Activated CD8-positive, alpha-beta memory T cell treated with anti-CD3 and anti-CD28 coated beads, Interleukin-2, amount 50 U/mL, for 4 hours (primary cell): ENCODE measurements around the gene MRPS7.
"Not testable (repeated sequence)": the region's sequence is repeated elsewhere in the genome, so short reads cannot be mapped to it uniquely, and the experiment has no call there.

ENCODE experiments used
- DNase-seq: peaks from one replicate; pipeline ENCODE4 v3.0.0-alpha.2; 2020

Gene MRPS7

GRCh38 chr17:75271955-75272847 is 10.5 kb downstream of the MRPS7 start:
- no peak for DNase-seq

- no peak for DNase-seq
Measured at GRCh38 chr17:75272848-75273184, 11.1 kb downstream of the MRPS7 start.

- DNase-seq: no peak
Measured at GRCh38 chr17:75273977-75274708, 12.5 kb downstream of the MRPS7 start.

- DNase-seq: no peak
Measured at GRCh38 chr17:75277664-75278071, 16.0 kb downstream of the MRPS7 start.

GRCh38 chr17:75280189-75280588 is 18.5 kb downstream of the MRPS7 start:
- not testable (repeated sequence) for DNase-seq

GRCh38 chr17:75285123-75285522 is 23.4 kb downstream of the MRPS7 start:
- DNase-seq: no peak

GRCh38 chr17:75287221-75287620 is 25.5 kb downstream of the MRPS7 start:
- DNase-seq: no peak

GRCh38 chr17:75288359-75288758 is 26.7 kb downstream of the MRPS7 start:
- DNase-seq: no peak

- no peak for DNase-seq
Measured at GRCh38 chr17:75288770-75289114, 27.1 kb downstream of the MRPS7 start.

GRCh38 chr17:75289115-75289831 is 27.6 kb downstream of the MRPS7 start, which contains the start of gene SLC25A19:
SLC25A19 (minus strand) TSS chr17:75289433; CDS start chr17:75286764, 2,669 bp downstream.
- peak; percentile 95 for DNase-seq

- peak; percentile 75 for DNase-seq
Measured at GRCh38 chr17:75289832-75290337, 28.2 kb downstream of the MRPS7 start.

GRCh38 chr17:75292810-75293448 is 31.2 kb downstream of the MRPS7 start:
- not testable (repeated sequence) for DNase-seq

GRCh38 chr17:75295201-75296158 is 33.8 kb downstream of the MRPS7 start:
- DNase-seq: no peak

- no peak for DNase-seq
Measured at GRCh38 chr17:75300280-75300679, 38.6 kb downstream of the MRPS7 start.

- no peak for DNase-seq
Measured at GRCh38 chr17:75301049-75301448, 39.4 kb downstream of the MRPS7 start.

- DNase-seq: no peak
Measured at GRCh38 chr17:75301502-75302206, 40.0 kb downstream of the MRPS7 start.

- DNase-seq: no peak
Measured at GRCh38 chr17:75307957-75308731, 46.5 kb downstream of the MRPS7 start.

- DNase-seq: no peak
Measured at GRCh38 chr17:75308732-75309629, 47.3 kb downstream of the MRPS7 start.
